ENCODE data around the gene HSBP1L1.
A peak's percentile ranks its signal among the peaks of the same experiment; 100 is the strongest.
"Not testable (repeated sequence)": the region's sequence is repeated elsewhere in the genome, so short reads cannot be mapped to it uniquely, and the experiment has no call there.

HSBP1L1 gene

GRCh38 chr18:79955302-79956075, 9.0 kb upstream of the HSBP1L1 start:
- H3K9me3 ChIP-seq (ENCODE audit: control insufficient read depth in 1 of 2, low read length in 2 of 2), result no peaks in the 10 kb centered on the region
- H3K36me3 ChIP-seq (ENCODE audit: control insufficient read depth in 1 of 2, insufficient read depth in 2 of 2, low read length in 2 of 2), result no peaks in the 10 kb centered on the region
- no peak overlapping the region for H3K27ac ChIP-seq (ENCODE audit: low read length)
- H3K4me1 ChIP-seq (ENCODE audit: control insufficient read depth in 1 of 2, insufficient read depth in 2 of 2, low read length in 2 of 2), result peaks cover 0 to 7% of the 10 kb centered on the region in 2 donors
- no peaks in the 10 kb centered on the region for H3K27me3 ChIP-seq (ENCODE audit: low read depth, low read length)
- H3K4me3 ChIP-seq (ENCODE audit: low read depth in 1 of 2, low read length in 2 of 2), result no peak overlapping the region

GRCh38 chr18:79956276-79956675, 8.2 kb upstream of the HSBP1L1 start:
- H3K36me3 ChIP-seq (ENCODE audit: control insufficient read depth in 1 of 2, insufficient read depth in 2 of 2, low read length in 2 of 2), result no peaks in the 10 kb centered on the region

GRCh38 chr18:79958981-79959380, 5.5 kb upstream of the HSBP1L1 start:
- H3K4me3 ChIP-seq (ENCODE audit: low read depth in 1 of 2, low read length in 2 of 2), result no peak overlapping the region
- H3K27me3 ChIP-seq (ENCODE audit: low read depth, low read length), result peaks cover 4% of the 10 kb centered on the region
- H3K4me1 ChIP-seq (ENCODE audit: control insufficient read depth in 1 of 2, insufficient read depth in 2 of 2, low read length in 2 of 2), result peaks cover 0 to under 1% of the 10 kb centered on the region in 2 donors
- H3K36me3 ChIP-seq (ENCODE audit: control insufficient read depth in 1 of 2, insufficient read depth in 2 of 2, low read length in 2 of 2), result no peaks in the 10 kb centered on the region
- H3K9me3 ChIP-seq (ENCODE audit: control insufficient read depth in 1 of 2, low read length in 2 of 2), result no peaks in the 10 kb centered on the region
- H3K27ac ChIP-seq (ENCODE audit: low read length), result no peak overlapping the region

More at GRCh38 chr18:79956276-79956675, 8.2 kb upstream of the HSBP1L1 start:
- Histone ChIP-seq H3K4me3 (ENCODE audit: low read depth in 1 of 2, low read length in 2 of 2) (no peak overlapping the region), H3K9me3 (ENCODE audit: control insufficient read depth in 1 of 2, low read length in 2 of 2) (no peaks in the 10 kb centered on the region), H3K27me3 (ENCODE audit: low read depth, low read length) (no peaks in the 10 kb centered on the region), H3K4me1 (ENCODE audit: control insufficient read depth in 1 of 2, insufficient read depth in 2 of 2, low read length in 2 of 2) (peaks cover 0 to 6% of the 10 kb centered on the region in 2 donors), H3K27ac (ENCODE audit: low read length) (no peak overlapping the region)

DNA sequence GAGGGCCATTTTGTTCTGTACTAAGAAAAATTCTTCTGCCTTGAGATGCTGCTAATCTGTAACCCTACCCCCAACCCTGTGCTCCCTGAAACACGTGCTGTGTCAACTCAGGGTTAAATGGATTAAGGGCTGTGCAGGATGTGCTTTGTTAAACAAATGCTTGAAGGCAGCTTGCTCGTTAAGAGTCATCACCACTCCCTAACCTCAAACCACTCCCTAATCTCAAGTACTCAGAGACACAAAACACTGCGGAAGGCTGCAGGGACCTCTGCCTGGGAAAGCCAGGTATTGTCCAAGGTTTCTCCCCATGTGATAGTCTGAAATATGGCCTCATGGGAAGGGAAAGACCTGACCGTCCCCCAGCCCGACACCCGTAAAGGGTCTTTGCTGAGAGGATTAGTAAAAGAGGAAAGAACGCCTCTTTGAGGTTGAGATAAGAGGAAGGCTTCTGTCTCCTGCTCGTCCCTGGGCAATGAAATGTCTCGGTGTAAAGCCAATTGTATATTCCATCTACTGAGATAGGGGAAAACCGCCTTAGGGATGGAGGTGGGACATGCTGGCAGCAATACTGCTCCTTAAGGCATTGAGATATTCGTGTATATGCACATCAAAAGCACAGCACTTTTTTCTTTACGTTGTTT, 4.2 kb upstream of the HSBP1L1 start:
- H3K4me3 ChIP-seq (ENCODE audit: low read depth in 1 of 2, low read length in 2 of 2); H3K27me3 ChIP-seq (ENCODE audit: low read depth, low read length); H3K36me3 ChIP-seq (ENCODE audit: control insufficient read depth in 1 of 2, insufficient read depth in 2 of 2, low read length in 2 of 2); H3K27ac ChIP-seq (ENCODE audit: low read length); H3K9me3 ChIP-seq (ENCODE audit: control insufficient read depth in 1 of 2, low read length in 2 of 2): not testable (repeated sequence)
- H3K4me1 ChIP-seq (ENCODE audit: control insufficient read depth in 1 of 2, insufficient read depth in 2 of 2, low read length in 2 of 2), result peaks cover 2 to 13% of the 10 kb centered on the region in 2 donors

- no peak overlapping the region for H3K27ac ChIP-seq (ENCODE audit: low read length)
- no peaks in the 10 kb centered on the region for H3K9me3 ChIP-seq (ENCODE audit: control insufficient read depth in 1 of 2, low read length in 2 of 2)
- peaks cover 6 to 16% of the 10 kb centered on the region in 2 donors for H3K4me1 ChIP-seq (ENCODE audit: control insufficient read depth in 1 of 2, insufficient read depth in 2 of 2, low read length in 2 of 2)
- no peaks in the 10 kb centered on the region for H3K36me3 ChIP-seq (ENCODE audit: control insufficient read depth in 1 of 2, insufficient read depth in 2 of 2, low read length in 2 of 2)
- H3K27me3 ChIP-seq (ENCODE audit: low read depth, low read length), result peaks cover 4% of the 10 kb centered on the region
- no peak overlapping the region for H3K4me3 ChIP-seq (ENCODE audit: low read depth in 1 of 2, low read length in 2 of 2)
Observed at GRCh38 chr18:79960921-79961526, 3.4 kb upstream of the HSBP1L1 start.

DNA sequence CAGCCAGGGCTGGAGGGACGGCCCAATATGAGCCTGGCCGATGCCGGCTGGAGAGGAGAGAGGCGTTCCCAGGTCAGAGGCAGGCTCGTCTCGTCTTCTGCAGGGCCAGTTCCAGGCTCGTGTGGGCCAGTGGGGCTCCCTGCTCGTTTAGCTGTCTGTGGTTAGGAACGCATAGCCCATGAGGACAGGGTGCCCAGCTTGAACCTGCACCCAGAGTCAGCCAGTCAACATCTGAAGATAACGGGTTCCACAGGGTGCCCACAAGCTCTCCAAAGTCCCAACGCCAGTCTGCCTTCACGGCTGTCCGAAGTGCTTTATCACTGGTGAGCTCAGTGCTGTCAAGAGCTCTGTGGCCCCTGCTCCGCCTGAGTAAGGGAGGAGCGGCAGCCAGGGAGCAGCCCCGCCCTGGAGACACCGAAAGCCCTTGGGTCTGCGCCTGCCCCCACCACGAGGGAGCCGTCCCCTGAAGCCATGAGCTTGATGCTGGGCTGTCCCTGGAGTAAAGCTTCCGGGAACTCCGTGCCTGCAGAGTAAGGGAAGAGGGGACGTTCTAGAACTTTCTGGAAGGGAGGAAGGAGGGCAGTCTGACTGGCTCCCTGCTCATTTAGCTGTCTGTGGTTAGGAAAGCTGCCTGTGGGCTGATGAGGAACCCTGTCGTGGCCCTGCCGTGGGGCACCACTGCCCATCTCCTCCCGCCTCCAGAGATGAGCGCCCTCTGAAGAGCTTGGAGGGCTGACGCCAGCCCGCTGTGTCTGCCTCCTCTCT, 2.7 kb upstream of the HSBP1L1 start:
- H3K27ac ChIP-seq (ENCODE audit: low read length), result no peak overlapping the region

GRCh38 chr18:79962311-79962710, 2.1 kb upstream of the HSBP1L1 start:
- Histone ChIP-seq H3K36me3 (ENCODE audit: control insufficient read depth in 1 of 2, insufficient read depth in 2 of 2, low read length in 2 of 2) (no peaks in the 10 kb centered on the region), H3K27me3 (ENCODE audit: low read depth, low read length) (peaks cover 4% of the 10 kb centered on the region), H3K9me3 (ENCODE audit: control insufficient read depth in 1 of 2, low read length in 2 of 2) (no peaks in the 10 kb centered on the region), H3K4me1 (ENCODE audit: control insufficient read depth in 1 of 2, insufficient read depth in 2 of 2, low read length in 2 of 2) (peaks cover 6 to 16% of the 10 kb centered on the region in 2 donors), H3K4me3 (ENCODE audit: low read depth in 1 of 2, low read length in 2 of 2) (no peak overlapping the region), H3K27ac (ENCODE audit: low read length) (no peak overlapping the region)

More for the DNA sequence above, 2.7 kb upstream of the HSBP1L1 start:
- H3K36me3 ChIP-seq (ENCODE audit: control insufficient read depth in 1 of 2, insufficient read depth in 2 of 2, low read length in 2 of 2), result no peaks in the 10 kb centered on the region
- H3K9me3 ChIP-seq (ENCODE audit: control insufficient read depth in 1 of 2, low read length in 2 of 2), result no peaks in the 10 kb centered on the region
- H3K4me3 ChIP-seq (ENCODE audit: low read depth in 1 of 2, low read length in 2 of 2), result no peak overlapping the region
- H3K4me1 ChIP-seq (ENCODE audit: control insufficient read depth in 1 of 2, insufficient read depth in 2 of 2, low read length in 2 of 2), result peaks cover 6 to 16% of the 10 kb centered on the region in 2 donors
- peaks cover 4% of the 10 kb centered on the region for H3K27me3 ChIP-seq (ENCODE audit: low read depth, low read length)

- no peaks in the 10 kb centered on the region for H3K36me3 ChIP-seq (ENCODE audit: control insufficient read depth in 1 of 2, insufficient read depth in 2 of 2, low read length in 2 of 2)
- peaks cover 4% of the 10 kb centered on the region for H3K27me3 ChIP-seq (ENCODE audit: low read depth, low read length)
- H3K9me3 ChIP-seq (ENCODE audit: control insufficient read depth in 1 of 2, low read length in 2 of 2), result no peaks in the 10 kb centered on the region
- peaks cover 6 to 16% of the 10 kb centered on the region in 2 donors for H3K4me1 ChIP-seq (ENCODE audit: control insufficient read depth in 1 of 2, insufficient read depth in 2 of 2, low read length in 2 of 2)
- H3K4me3 ChIP-seq (ENCODE audit: low read depth in 1 of 2, low read length in 2 of 2), result no peak overlapping the region
- no peak overlapping the region for H3K27ac ChIP-seq (ENCODE audit: low read length)
Observed at GRCh38 chr18:79962835-79963657, 1.4 kb upstream of the HSBP1L1 start.

- H3K27me3 ChIP-seq (ENCODE audit: low read depth, low read length), result peaks cover 4% of the 10 kb centered on the region
- H3K4me3 ChIP-seq (ENCODE audit: low read depth in 1 of 2, low read length in 2 of 2), result peak overlapping the region in 1 of 2 donors; percentile 69
- no peaks in the 10 kb centered on the region for H3K9me3 ChIP-seq (ENCODE audit: control insufficient read depth in 1 of 2, low read length in 2 of 2)
- H3K27ac ChIP-seq (ENCODE audit: low read length), result no peak overlapping the region
- no peaks in the 10 kb centered on the region for H3K36me3 ChIP-seq (ENCODE audit: control insufficient read depth in 1 of 2, insufficient read depth in 2 of 2, low read length in 2 of 2)
- H3K4me1 ChIP-seq (ENCODE audit: control insufficient read depth in 1 of 2, insufficient read depth in 2 of 2, low read length in 2 of 2), result peaks cover 6 to 16% of the 10 kb centered on the region in 2 donors
Observed at GRCh38 chr18:79963658-79964329, 649 bp upstream of the HSBP1L1 start.
